ENCODE results near the gene LGALS7. TPM values are rescaled to one million over a fixed set of nuclear protein-coding genes. Genes with fewer than 3 reads are reported as not detected.

The LGALS7 gene
- total and polyA plus RNA-seq, 2 of the 4 experiments (the other 2 are of a cell fraction) = not detected

DNA sequence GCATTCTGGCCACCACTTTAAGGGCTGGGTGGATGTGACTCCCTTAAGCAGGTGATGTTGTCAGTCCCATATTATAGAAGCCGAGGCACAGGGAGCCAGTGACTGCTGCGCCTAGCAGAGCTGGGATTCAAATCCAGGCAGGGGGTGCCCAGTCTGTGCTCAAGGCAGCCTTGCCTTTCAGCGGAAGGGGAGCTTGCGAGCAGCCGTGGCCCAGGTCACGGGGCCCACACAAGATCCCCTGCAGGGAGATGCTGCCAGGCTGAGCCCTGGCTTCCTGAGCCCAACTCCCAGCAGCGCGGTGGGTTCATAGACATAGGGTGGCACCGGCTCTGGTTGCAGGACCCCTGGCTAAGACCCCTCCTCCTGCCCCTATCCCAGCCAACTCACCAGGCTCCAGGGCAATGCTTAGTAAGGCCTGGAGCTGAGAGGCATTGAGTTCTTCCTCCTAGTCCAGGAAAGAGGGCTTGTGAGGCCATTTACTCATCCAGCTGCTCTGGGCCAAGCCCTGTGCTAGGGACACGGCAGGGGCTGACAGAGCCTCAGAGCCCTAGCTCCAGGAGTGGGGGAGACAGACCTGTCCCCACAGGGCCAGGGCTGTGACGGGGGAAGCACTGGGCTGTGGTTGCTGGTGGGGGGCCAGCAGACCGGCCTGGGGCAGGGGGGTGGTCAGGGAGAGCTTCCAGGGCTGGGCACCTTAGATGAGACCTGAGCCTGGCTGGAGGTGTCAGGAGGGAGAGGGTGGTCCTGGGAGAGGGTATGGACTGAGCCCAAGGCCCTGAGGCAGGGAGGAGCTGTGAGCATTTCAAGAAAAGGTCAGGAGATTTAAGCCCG lies 38.7 kb downstream of the LGALS7 start:
- Histone ChIP-seq H2BK15ac (ENCODE audit: low read depth, low read length) (no peak overlapping the region; the same call in 2 of the 3 replicates), H4K91ac (ENCODE audit: insufficient read depth, low read depth, low read length) (no peak overlapping the region; the same call in 1 of the 2 replicates), H3K36me3 (ENCODE audit: control insufficient read depth, insufficient read depth, low read length) (peaks cover 18% of the 10 kb centered on the region), H3K56ac (ENCODE audit: extremely low read depth, insufficient read depth, low read length) (no peak overlapping the region), H3K4me3 (ENCODE audit: insufficient read depth, low read depth, low read length) (no peak overlapping the region), H3K14ac (replicated peaks; ENCODE audit: low read depth, low read length) (0 out of 2 replicates have a peak overlapping the region, but pooled peaks have one; percentile 40), H3K79me1 (ENCODE audit: low read depth in 1 of 2, low read length in 2 of 2) (peaks cover 4 to 15% of the 10 kb centered on the region in 2 experiments; a peak in 2 of 4 replicates), H3K9me1 (ENCODE audit: insufficient read depth, low read length) (0 out of 2 replicates have a peak, but pooled peaks cover 3% of the 10 kb centered on the region), H2AFZ (replicated peaks; ENCODE audit: low read length, poor library complexity) (peak overlapping the region; percentile 39), H3K4ac (ENCODE audit: low read depth, low read length) (0 out of 2 replicates have a peak overlapping the region, but pooled peaks have one; percentile 5), H2BK20ac (ENCODE audit: low read depth, low read length) (no peak overlapping the region), H2BK5ac (ENCODE audit: low read depth, low read length, poor library complexity, severe bottlenecking) (peak overlapping the region; percentile 25), H2BK120ac (ENCODE audit: low read depth, low read length) (no peak overlapping the region), H3K27me3 (ENCODE audit: control insufficient read depth, insufficient read depth, low read length) (no peaks in the 10 kb centered on the region), H2AK5ac (ENCODE audit: low read depth, low read length) (peak overlapping the region; percentile 36; the same call in 1 of the 2 replicates), H3K4me2 (ENCODE audit: low read depth, low read length) (no peak overlapping the region), H3K9me3 (ENCODE audit: control insufficient read depth, insufficient read depth, low read length) (no peaks in the 10 kb centered on the region), H2AK9ac (replicated peaks; ENCODE audit: low read depth, low read length, poor library complexity) (peak overlapping the region; percentile 23), H3K23ac (ENCODE audit: low read depth, low read length) (no peak overlapping the region), H4K8ac (ENCODE audit: low read depth in 2 of 2, low read length in 2 of 2) (no peak overlapping the region), H4K5ac (ENCODE audit: low read depth, low read length) (no peak overlapping the region), H3K18ac (ENCODE audit: low read depth, low read length) (no peak overlapping the region), H4K20me1 (ENCODE audit: insufficient read depth, low read length) (peaks cover 23% of the 10 kb centered on the region), H3K9ac (ENCODE audit: low read depth, low read length) (no peak overlapping the region), H3K27ac (ENCODE audit: insufficient read depth, low read length) (no peak overlapping the region), H3K4me1 (ENCODE audit: control insufficient read depth, insufficient read depth, low read length) (peaks cover 13% of the 10 kb centered on the region)
- CTCF ChIA-PET = no interaction called here
- POLR2A ChIA-PET (ENCODE audit: unreplicated experiment) = no interaction called here
- TF ChIP-seq CHD1 (IDR thresholded peaks at IDR 0.05; ENCODE audit: low read depth, low read length) = no peak
- TF ChIP-seq CEBPB (IDR thresholded peaks at IDR 0.05; ENCODE audit: low read depth, low read length) = no peak
- TF ChIP-seq RAD21 (IDR thresholded peaks at IDR 0.05; ENCODE audit: low read length) = no peak
- no peak for TF ChIP-seq MAFK (IDR thresholded peaks at IDR 0.05; ENCODE audit: low read depth, low read length)
- no peak for TF ChIP-seq MXI1 (IDR thresholded peaks at IDR 0.05; ENCODE audit: borderline replicate concordance, low read depth, low read length)
- TF ChIP-seq RCOR1 (IDR thresholded peaks at IDR 0.05; ENCODE audit: insufficient replicate concordance, low read length) = no peak
- TF ChIP-seq, protein P1, sequence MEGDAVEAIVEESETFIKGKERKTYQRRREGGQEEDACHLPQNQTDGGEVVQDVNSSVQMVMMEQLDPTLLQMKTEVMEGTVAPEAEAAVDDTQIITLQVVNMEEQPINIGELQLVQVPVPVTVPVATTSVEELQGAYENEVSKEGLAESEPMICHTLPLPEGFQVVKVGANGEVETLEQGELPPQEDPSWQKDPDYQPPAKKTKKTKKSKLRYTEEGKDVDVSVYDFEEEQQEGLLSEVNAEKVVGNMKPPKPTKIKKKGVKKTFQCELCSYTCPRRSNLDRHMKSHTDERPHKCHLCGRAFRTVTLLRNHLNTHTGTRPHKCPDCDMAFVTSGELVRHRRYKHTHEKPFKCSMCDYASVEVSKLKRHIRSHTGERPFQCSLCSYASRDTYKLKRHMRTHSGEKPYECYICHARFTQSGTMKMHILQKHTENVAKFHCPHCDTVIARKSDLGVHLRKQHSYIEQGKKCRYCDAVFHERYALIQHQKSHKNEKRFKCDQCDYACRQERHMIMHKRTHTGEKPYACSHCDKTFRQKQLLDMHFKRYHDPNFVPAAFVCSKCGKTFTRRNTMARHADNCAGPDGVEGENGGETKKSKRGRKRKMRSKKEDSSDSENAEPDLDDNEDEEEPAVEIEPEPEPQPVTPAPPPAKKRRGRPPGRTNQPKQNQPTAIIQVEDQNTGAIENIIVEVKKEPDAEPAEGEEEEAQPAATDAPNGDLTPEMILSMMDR (conservative IDR thresholded peaks at IDR 0.05; ENCODE audit: low read depth, low read length) = no peak
- no peak for TF ChIP-seq SMC3 (IDR thresholded peaks at IDR 0.05; ENCODE audit: low read depth, low read length)
- TF ChIP-seq, protein P2, sequence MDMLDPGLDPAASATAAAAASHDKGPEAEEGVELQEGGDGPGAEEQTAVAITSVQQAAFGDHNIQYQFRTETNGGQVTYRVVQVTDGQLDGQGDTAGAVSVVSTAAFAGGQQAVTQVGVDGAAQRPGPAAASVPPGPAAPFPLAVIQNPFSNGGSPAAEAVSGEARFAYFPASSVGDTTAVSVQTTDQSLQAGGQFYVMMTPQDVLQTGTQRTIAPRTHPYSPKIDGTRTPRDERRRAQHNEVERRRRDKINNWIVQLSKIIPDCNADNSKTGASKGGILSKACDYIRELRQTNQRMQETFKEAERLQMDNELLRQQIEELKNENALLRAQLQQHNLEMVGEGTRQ (IDR thresholded peaks at IDR 0.05; ENCODE audit: low read depth, low read length) = no peak
- TF ChIP-seq, protein P3, sequence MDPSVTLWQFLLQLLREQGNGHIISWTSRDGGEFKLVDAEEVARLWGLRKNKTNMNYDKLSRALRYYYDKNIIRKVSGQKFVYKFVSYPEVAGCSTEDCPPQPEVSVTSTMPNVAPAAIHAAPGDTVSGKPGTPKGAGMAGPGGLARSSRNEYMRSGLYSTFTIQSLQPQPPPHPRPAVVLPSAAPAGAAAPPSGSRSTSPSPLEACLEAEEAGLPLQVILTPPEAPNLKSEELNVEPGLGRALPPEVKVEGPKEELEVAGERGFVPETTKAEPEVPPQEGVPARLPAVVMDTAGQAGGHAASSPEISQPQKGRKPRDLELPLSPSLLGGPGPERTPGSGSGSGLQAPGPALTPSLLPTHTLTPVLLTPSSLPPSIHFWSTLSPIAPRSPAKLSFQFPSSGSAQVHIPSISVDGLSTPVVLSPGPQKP (IDR thresholded peaks at IDR 0.05; ENCODE audit: borderline replicate concordance, low read depth, low read length) = no peak
- no peak for TF ChIP-seq NFE2L2 (IDR thresholded peaks at IDR 0.05; ENCODE audit: low read depth, low read length)
- no peak for TF ChIP-seq RFX5 (IDR thresholded peaks at IDR 0.05; ENCODE audit: low read depth, low read length)
- no peak for TF ChIP-seq BHLHE40 (IDR thresholded peaks at IDR 0.05; ENCODE audit: low read depth, low read length)
- intact Hi-C loops (cut with micrococcal nuclease) = loop anchor here (5.0 kb wide), 1 partner anchor 98 kb away; the partner anchor contains the start of gene ECH1
- peak; percentile 5; the same call in 1 of the 2 replicates for ATAC-seq (ENCODE audit: low read depth)
- dilution Hi-C loops (cut with HindIII; ENCODE audit: low sequenced_read_pairs, unreplicated experiment) = no loop called here
- DNase-seq = no peak
- in situ Hi-C loops (cut with MboI; ENCODE audit: low sequenced_read_pairs) = loop anchor here (25.0 kb wide), 1 partner anchor 178 kb away; the partner anchor contains the start of gene CCER2
- WGBS, 2 experiments (ENCODE audit: extremely low coverage in 2 of 2, insufficient read length in 1 of 2) = 78% methylated on average over 3 of the region's 13 CpGs; no CpG with 5 or more reads in 1 of the 2 experiments
- no TSS peak for BruUV-seq (replicated peaks)
